GM12874 (cell line): ENCODE measurements around the gene BICDL1.

Experiments used
- TF ChIP-seq, protein P1 (sequence below): IDR thresholded peaks from 2 replicates; pipeline ENCODE4 v1.5.1; 2011; ENCODE audit warnings: low read depth, mild to moderate bottlenecking, control low read depth, low read length, moderate library complexity; ENCODE audit not compliant: insufficient read depth

Gene BICDL1

GRCh38 chr12:120047072-120047471 is 58.0 kb downstream of the BICDL1 start:
- TF ChIP-seq, protein P1, sequence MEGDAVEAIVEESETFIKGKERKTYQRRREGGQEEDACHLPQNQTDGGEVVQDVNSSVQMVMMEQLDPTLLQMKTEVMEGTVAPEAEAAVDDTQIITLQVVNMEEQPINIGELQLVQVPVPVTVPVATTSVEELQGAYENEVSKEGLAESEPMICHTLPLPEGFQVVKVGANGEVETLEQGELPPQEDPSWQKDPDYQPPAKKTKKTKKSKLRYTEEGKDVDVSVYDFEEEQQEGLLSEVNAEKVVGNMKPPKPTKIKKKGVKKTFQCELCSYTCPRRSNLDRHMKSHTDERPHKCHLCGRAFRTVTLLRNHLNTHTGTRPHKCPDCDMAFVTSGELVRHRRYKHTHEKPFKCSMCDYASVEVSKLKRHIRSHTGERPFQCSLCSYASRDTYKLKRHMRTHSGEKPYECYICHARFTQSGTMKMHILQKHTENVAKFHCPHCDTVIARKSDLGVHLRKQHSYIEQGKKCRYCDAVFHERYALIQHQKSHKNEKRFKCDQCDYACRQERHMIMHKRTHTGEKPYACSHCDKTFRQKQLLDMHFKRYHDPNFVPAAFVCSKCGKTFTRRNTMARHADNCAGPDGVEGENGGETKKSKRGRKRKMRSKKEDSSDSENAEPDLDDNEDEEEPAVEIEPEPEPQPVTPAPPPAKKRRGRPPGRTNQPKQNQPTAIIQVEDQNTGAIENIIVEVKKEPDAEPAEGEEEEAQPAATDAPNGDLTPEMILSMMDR, result no peak

DNA sequence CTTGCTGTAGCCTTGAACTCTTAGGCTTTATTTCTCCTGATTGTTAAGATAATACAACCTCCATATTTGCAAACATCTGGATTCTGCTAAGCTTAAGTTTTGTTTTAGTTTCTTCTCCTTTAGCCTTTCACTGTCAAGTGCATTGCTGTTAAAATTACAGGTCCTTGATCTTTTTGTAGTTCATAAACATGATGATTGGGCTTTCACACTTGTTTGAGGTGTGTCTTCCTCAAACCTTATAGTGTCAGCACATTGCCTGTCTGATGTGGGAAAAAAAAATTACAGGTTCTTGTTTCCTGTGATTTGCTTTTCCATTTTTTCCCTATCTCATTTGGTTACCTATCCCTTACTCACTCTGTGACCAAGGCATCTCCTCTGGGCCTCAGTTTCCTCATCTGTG is 59.2 kb downstream of the BICDL1 start:
- TF ChIP-seq, protein P1, result no peak

- TF ChIP-seq, protein P1, result no peak
These were observed 60.4 kb downstream of the BICDL1 start for GRCh38 chr12:120049426-120049825.

DNA sequence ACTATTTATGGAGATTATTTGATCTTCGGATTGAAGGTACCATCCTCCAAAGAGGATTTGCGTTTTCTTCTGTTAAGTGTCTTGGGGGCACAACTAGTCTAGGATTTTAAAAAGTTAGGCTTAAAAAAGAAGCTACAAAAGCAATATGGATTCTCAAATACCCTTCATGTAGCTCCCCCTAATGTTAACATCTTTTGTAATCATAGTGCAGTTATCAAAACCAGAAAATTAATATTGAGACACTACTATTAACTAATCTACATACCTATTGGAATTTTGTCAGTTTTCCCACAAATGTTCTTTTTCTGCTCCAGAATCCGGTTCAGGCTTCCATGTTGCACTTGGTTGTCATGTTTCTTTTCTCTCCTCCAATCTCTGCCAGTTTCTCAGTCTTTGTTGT is 62.5 kb downstream of the BICDL1 start:
- TF ChIP-seq, protein P1, result no peak

DNA sequence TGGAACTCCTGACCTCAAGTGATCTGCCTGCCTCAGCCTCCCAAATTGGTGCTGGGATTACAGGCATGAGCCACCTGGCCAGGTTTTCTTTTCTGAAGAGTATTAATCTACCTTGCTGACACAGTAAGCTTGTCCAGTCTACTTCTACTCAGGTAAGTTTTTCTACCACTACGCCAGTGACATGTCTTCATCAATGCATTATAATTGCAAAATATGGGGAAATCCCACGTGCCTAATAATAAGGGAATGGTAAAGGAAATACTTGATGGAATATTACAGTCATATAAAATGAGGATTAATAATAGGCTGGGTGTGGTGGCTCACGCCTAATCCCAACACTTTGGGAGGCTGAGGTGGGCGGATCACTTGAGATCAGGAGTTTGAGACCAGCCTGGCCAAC is 65.3 kb downstream of the BICDL1 start:
- TF ChIP-seq, protein P1, result no peak

DNA sequence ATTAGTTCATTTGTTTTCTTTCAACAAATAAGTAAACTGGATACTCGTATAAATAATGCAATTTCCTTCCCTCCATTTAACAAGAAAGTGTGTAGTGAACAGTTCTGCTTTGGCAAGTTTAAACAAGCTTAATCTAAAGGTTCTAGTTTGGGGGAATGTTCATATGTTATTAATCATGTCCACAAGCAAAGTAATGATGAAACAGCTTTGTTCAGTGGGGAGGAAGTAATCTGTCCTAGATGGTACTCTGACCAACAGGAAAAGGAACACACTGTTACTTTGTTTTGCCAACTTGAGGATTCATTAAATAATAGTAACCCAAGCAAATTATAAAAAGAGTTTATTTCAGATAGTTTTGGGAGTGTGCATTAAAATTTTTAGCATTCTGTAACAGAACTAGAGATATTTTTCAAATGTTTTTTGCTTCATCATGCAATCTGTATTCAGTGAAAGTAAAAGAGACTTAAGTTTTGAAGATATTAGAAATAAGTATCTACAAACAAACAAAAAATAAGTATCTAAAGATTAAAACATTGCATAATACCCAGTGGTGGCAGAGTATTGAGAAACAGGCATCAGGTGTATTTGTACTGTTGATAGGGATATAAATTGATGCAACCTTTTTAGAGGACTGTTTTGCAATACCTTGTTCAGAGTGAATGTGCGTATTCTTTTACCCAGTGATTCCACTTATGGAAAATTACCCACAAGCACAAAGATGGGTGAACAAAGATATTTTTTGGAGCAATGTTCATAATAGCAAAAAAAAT is 66.4 kb downstream of the BICDL1 start:
- TF ChIP-seq, protein P1, result no peak

- TF ChIP-seq, protein P1, result no peak
These were observed 67.7 kb downstream of the BICDL1 start for GRCh38 chr12:120056739-120057138.
